ENCODE results near the gene NOVA1.

NOVA1 gene

DNA sequence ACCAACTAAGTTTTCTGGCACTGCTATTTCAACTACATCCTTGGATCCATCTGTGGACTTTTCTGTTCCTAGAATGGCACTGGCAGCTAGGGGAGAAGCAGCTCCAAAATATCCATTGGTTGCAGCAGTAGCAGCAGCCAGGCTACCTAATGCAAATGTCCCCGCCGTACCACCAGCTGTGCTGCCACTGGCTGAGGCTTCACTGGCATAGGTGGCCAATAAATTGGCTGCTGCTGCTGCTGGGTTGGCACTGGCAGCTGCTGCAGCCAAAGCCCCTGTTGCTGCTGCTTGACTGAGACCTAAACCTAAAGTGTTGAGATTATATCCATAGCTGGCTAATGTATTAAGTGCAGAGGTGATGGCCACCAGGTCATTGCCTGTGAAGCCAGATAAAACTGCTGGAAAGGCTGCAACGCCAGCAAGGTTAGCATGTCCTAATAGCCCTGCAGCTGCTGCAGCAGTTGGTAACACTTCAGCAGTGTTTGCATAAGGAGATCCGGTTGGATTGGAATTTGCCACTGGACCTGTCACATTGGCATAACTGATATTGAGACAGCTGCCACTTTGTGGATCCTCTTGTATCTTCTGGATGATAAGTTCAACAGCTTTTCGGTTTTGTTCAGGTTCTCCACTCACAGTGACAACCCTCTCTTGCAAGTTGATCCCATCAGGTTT, 149.5 kb downstream of the NOVA1 start:
- Mint-ChIP-seq H3K27ac (no peak overlapping the region), H3K36me3 (no peaks in the 10 kb centered on the region), H3K27me3 (no peaks in the 10 kb centered on the region), H3K9me3 (peaks cover 14% of the 10 kb centered on the region), H3K4me1 (no peaks in the 10 kb centered on the region), H3K4me3 (no peak overlapping the region)
- no peak for DNase-seq
- CTCF ChIA-PET = no interaction called here

DNA sequence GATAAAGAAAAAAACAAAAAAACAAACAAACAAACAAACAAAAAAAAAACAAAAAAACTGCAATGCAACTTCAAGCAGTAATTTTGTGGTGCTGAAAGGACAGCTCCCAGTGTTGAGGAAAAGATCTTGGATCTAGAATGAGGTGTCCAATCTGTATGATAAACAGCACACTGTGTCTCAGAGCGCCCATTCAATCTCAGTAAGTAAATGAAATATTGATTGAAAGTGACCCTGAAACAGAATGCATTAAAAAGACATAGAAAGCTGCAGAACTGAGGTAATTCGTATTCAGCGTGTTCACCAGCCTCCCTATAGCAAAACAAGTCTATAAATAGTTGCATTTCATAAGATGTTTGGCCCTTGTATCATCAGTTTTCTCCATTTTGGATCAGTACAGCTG, 153.0 kb downstream of the NOVA1 start:
- Mint-ChIP-seq H3K27me3 (no peaks in the 10 kb centered on the region), H3K9me3 (peaks cover 14% of the 10 kb centered on the region), H3K36me3 (no peaks in the 10 kb centered on the region), H3K4me1 (no peaks in the 10 kb centered on the region), H3K4me3 (no peak overlapping the region), H3K27ac (no peak overlapping the region)
- CTCF ChIA-PET = no interaction called here
- no peak for DNase-seq

DNA sequence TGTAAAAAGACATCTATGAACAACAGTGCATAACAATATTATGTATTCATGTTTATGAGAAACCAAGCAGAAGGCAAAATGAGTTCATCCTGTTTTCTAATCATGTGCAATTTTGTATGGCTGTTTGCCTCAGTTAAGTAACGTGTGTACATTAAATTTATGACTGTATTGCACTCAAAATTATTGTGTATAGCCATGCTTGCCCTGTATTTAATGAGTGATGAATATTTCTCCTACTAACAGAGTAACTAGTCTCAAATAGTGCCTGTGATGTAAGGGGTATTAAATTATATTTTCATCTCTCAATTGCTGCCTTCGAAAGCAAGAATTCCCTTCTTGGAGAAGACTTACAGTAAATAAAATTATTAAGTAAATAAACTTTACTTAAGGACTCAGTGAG, 154.2 kb downstream of the NOVA1 start:
- Mint-ChIP-seq H3K36me3 (no peaks in the 10 kb centered on the region), H3K27me3 (no peaks in the 10 kb centered on the region), H3K4me1 (no peaks in the 10 kb centered on the region), H3K27ac (no peak overlapping the region), H3K9me3 (peaks cover 14% of the 10 kb centered on the region), H3K4me3 (no peak overlapping the region)
- no peak for DNase-seq
- CTCF ChIA-PET = no interaction called here

DNA sequence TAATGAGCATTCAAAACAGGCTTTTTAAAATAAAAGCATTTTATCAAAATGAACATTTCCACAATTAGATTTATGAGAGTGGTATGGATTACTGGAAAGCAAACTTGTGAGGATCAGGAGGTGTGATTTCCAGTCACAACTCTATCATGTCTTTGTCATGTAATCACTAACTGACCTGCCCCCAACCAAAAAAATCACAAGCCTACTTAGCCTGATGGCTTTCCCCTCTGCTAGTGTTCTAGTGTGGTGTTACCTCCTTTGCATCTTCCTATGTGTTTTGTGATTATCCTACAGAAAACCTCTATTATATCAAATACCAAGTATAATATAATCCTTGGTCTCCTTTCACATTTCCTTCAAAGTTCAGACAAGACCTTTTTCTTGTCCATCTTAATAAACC, 168.6 kb downstream of the NOVA1 start:
- Mint-ChIP-seq H3K36me3 (no peaks in the 10 kb centered on the region), H3K27me3 (no peaks in the 10 kb centered on the region), H3K4me1 (no peaks in the 10 kb centered on the region), H3K4me3 (no peak overlapping the region), H3K9me3 (peaks cover 12% of the 10 kb centered on the region), H3K27ac (no peak overlapping the region)
- CTCF ChIA-PET = no interaction called here
- no peak for DNase-seq

DNA sequence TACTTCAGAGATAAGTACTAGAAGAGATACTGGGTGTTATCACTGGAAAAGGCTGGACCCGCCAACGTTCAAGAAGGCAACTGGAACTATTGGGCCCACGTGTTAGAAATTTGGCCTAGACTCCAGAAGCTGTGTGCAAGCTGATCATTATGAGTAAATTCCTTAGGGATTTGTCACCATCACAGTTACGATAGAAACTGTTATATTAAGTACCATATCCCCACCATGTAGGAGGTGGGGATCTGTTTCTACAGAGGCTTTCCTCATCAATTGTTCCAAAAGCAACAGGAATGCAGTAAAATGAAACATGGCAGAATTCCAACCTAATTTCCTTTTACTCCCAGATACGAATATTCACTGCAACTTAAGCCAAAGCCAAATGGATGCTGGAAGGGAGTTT, 170.7 kb downstream of the NOVA1 start:
- no peaks in the 10 kb centered on the region for H3K36me3 Mint-ChIP-seq
- no peak overlapping the region for H3K27ac Mint-ChIP-seq
- H3K9me3 Mint-ChIP-seq = peaks cover 15% of the 10 kb centered on the region
- no peak for DNase-seq
- no peak overlapping the region for H3K4me3 Mint-ChIP-seq
- no peaks in the 10 kb centered on the region for H3K27me3 Mint-ChIP-seq
- CTCF ChIA-PET = no interaction called here
- no peaks in the 10 kb centered on the region for H3K4me1 Mint-ChIP-seq

DNA sequence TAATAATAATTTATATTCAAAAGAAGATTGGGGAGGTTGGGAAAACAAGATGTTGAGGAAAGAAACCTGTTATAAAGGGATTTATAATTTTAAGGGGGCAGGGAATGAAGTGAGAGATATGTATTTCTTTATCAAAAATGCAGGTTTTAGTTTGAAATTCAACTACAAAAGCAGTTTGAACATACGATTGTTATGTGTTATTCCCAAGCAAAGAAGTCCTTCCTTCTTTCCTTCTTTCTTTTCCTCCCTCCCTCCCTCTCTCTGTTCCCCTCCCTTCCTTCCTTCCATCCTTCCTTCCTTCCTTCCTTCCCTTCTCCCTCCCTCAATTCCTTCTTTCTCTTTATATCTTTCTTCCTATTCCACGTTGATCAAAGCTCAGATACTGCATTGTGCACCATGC, 173.3 kb downstream of the NOVA1 start:
- Mint-ChIP-seq H3K9me3 (peaks cover 17% of the 10 kb centered on the region), H3K27me3 (no peaks in the 10 kb centered on the region), H3K4me1 (no peaks in the 10 kb centered on the region), H3K27ac (no peak overlapping the region), H3K4me3 (no peak overlapping the region), H3K36me3 (no peaks in the 10 kb centered on the region)
- CTCF ChIA-PET = no interaction called here
- DNase-seq = no peak

DNA sequence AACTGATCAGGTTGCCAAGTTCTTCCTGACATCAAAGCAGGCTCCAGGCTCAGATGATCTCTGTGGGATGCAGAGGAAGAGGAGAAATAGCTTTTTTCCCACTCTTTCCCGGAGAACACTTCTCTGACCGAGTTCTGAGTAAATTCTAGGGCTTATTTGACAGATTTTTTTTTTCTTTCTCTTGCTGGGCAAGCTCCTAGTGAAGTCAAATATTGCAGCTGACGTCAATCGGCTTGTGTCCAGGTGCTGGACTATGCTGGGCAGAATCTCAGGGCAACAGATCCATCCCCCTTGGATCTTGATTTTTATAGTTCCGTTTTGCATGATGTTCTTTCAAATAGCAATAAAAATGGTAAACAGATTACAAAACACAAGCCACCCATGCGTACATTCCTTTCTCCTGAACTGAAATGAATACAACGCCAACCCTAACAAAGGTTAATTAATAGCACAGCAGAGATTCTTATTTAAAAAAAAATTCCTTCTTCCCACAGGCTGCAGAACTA, 182.2 kb downstream of the NOVA1 start:
- H3K36me3 Mint-ChIP-seq = no peaks in the 10 kb centered on the region
- no peak overlapping the region for H3K4me3 Mint-ChIP-seq
- H3K27me3 Mint-ChIP-seq = no peaks in the 10 kb centered on the region
- CTCF ChIA-PET = no interaction called here
- no peak for DNase-seq
- no peak overlapping the region for H3K27ac Mint-ChIP-seq
- peaks cover 19% of the 10 kb centered on the region for H3K9me3 Mint-ChIP-seq
- no peaks in the 10 kb centered on the region for H3K4me1 Mint-ChIP-seq

DNA sequence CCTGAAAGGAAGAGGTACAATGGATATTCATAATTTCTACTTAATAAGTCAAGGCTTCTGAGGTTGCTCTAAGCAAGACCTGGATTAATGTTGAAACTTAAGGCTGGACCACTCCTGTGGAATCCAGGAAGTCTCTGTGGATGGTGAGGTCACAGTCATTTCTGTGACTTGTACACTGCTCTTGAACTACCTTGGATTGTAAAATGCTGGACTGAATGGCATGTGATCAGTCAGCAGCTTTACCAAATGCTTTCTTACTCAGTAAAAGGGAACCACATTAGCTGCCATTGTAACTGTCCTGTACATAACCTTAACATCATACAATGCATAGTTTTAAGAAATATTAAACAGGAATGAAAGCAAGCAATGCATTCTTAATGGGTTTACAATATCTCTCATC, 182.9 kb downstream of the NOVA1 start:
- Mint-ChIP-seq H3K27me3 (no peaks in the 10 kb centered on the region), H3K27ac (no peak overlapping the region), H3K4me1 (no peaks in the 10 kb centered on the region), H3K4me3 (no peak overlapping the region), H3K9me3 (peaks cover 16% of the 10 kb centered on the region), H3K36me3 (no peaks in the 10 kb centered on the region)
- no peak for DNase-seq
- CTCF ChIA-PET = no interaction called here

DNA sequence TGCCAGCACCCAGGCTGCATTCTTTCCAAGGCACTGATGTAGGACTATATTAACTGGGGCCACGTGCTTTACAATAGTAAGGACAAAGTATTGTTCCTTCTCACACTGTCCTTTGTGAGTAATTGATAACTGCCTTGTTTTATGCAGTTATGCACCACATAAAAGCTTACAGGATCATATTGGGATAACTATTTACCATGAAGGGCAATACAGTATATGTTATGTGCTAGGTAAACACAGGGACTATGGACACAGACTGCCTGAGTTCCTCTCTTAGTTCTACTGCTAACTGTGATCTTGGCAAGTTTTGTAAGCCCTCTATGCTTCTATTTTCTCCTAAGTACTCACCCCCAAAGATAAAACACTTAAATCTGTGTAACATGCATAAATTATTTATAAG, 183.7 kb downstream of the NOVA1 start:
- H3K27ac Mint-ChIP-seq = no peak overlapping the region
- no peaks in the 10 kb centered on the region for H3K4me1 Mint-ChIP-seq
- H3K36me3 Mint-ChIP-seq = no peaks in the 10 kb centered on the region
- H3K27me3 Mint-ChIP-seq = no peaks in the 10 kb centered on the region
- no peak for DNase-seq
- CTCF ChIA-PET = no interaction called here
- H3K4me3 Mint-ChIP-seq = no peak overlapping the region
- peaks cover 16% of the 10 kb centered on the region for H3K9me3 Mint-ChIP-seq

DNA sequence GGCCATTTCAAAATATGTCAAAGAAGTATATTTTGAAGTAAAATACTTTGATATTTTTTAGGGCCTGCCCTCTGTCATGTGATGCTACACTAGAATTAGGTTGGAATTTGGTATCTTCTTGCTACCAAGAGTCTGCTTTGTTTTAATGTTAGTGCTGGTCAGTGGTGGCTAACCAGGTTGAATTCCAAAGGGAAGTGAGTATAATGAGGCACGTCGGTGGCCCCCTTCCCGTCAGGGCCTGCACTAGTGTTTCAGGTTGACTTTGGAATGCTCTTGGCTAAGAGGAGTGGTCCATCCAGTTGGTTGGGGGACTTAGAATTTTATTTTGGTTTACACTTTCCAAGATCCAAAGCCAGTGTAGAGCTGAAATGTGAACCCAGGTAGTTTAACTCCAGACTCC, 185.4 kb downstream of the NOVA1 start:
- CTCF ChIA-PET = no interaction called here

DNA sequence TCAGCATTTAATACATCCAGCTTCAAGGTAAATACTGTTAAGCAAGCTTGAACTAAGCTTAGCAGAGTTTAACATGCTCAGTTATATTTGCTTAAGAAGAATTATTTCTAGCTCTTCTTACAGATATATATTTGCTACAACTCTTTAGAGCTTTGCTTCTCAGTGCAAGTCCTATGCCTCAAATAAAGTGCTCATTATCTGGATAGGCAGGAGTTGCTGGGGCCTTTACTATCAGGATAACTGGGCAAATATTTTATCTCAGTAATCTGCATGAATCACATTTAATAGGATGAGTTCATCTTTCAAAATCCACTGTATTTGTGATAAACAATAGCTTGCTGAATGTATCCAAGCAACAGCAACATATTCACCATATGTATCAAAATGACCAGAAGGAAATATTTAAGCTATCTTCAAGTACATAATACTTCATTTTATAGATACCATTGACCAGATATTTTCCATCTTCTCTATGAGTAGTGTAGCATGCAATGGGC, 187.6 kb downstream of the NOVA1 start:
- no peaks in the 10 kb centered on the region for H3K36me3 Mint-ChIP-seq
- H3K4me3 Mint-ChIP-seq = no peak overlapping the region
- no peak overlapping the region for H3K27ac Mint-ChIP-seq
- peaks cover 9% of the 10 kb centered on the region for H3K9me3 Mint-ChIP-seq
- CTCF ChIA-PET = no interaction called here
- no peaks in the 10 kb centered on the region for H3K27me3 Mint-ChIP-seq
- H3K4me1 Mint-ChIP-seq = no peaks in the 10 kb centered on the region
- no peak for DNase-seq

More for the DNA sequence above, 185.4 kb downstream of the NOVA1 start:
- DNase-seq = no peak
- Mint-ChIP-seq H3K36me3 (no peaks in the 10 kb centered on the region), H3K27me3 (no peaks in the 10 kb centered on the region), H3K9me3 (peaks cover 14% of the 10 kb centered on the region), H3K4me1 (no peaks in the 10 kb centered on the region), H3K27ac (no peak overlapping the region), H3K4me3 (no peak overlapping the region)

DNA sequence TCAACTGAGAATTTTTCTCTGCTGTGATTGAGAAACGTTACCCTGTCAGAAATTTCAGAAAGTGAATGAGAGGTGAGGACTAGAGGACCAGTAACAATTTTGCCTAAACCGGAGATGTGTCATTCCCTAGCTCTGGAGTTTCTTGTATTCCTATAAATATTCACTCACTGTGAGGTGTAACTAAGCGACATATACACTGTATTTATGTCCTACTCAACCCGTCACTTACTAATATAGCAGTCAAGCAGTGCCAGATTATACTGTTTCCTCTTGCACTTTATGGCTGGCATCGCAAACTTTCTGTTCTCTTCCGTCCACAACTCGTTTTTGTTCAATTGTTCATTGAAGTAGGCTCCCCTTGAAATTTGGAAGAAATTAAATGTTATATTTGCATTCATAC, 192.9 kb downstream of the NOVA1 start:
- Mint-ChIP-seq H3K4me1 (no peaks in the 10 kb centered on the region), H3K4me3 (no peak overlapping the region), H3K27ac (no peak overlapping the region), H3K36me3 (no peaks in the 10 kb centered on the region), H3K9me3 (peaks cover 3% of the 10 kb centered on the region), H3K27me3 (no peaks in the 10 kb centered on the region)
- DNase-seq = no peak
- CTCF ChIA-PET = no interaction called here

DNA sequence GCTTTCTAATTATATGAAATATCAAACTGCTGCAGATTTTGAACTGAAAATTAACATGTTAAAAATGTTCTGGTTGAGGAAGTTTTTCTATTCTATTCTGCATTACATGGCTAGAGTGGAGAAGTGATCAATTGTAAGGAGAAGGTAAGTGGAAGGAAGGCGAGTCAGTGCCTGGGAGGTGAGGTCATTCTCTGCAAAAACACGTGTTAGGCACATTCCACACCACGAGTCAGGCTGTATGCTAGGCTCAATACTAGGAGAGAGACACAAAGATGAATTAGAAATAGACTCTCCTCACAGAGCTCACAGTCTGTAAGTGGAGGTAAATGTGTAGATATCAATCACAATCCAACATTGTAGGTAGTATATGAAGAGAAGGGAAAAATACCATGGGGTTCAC, 194.1 kb downstream of the NOVA1 start:
- no peak overlapping the region for H3K4me3 Mint-ChIP-seq
- H3K36me3 Mint-ChIP-seq = no peaks in the 10 kb centered on the region
- H3K27ac Mint-ChIP-seq = no peak overlapping the region
- no peaks in the 10 kb centered on the region for H3K4me1 Mint-ChIP-seq
- CTCF ChIA-PET = no interaction called here
- DNase-seq = no peak
- H3K9me3 Mint-ChIP-seq = peaks cover 6% of the 10 kb centered on the region
- no peaks in the 10 kb centered on the region for H3K27me3 Mint-ChIP-seq

DNA sequence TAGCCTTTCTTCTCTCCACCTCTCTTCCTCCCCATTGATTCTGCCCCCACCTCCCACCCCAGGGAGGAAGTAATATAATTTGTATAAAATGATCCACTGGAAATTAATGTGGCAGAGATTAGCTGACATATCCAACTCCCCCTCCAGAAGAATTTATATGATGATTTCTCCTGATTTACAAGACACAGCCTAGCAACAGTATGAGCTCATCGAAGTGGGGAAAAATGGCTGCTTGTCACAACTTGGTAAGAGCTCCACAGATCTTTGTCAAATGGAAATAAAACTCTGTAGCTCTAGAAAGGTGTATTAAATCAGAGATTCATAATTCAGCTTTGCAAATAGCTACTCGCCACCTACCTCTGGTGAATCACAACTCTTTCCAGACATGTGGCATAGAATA, 195.7 kb downstream of the NOVA1 start:
- H3K27ac Mint-ChIP-seq = no peak overlapping the region
- H3K36me3 Mint-ChIP-seq = no peaks in the 10 kb centered on the region
- CTCF ChIA-PET = no interaction called here
- DNase-seq = no peak
- peaks cover 6% of the 10 kb centered on the region for H3K9me3 Mint-ChIP-seq
- no peak overlapping the region for H3K4me3 Mint-ChIP-seq
- H3K27me3 Mint-ChIP-seq = no peaks in the 10 kb centered on the region
- H3K4me1 Mint-ChIP-seq = no peaks in the 10 kb centered on the region

DNA sequence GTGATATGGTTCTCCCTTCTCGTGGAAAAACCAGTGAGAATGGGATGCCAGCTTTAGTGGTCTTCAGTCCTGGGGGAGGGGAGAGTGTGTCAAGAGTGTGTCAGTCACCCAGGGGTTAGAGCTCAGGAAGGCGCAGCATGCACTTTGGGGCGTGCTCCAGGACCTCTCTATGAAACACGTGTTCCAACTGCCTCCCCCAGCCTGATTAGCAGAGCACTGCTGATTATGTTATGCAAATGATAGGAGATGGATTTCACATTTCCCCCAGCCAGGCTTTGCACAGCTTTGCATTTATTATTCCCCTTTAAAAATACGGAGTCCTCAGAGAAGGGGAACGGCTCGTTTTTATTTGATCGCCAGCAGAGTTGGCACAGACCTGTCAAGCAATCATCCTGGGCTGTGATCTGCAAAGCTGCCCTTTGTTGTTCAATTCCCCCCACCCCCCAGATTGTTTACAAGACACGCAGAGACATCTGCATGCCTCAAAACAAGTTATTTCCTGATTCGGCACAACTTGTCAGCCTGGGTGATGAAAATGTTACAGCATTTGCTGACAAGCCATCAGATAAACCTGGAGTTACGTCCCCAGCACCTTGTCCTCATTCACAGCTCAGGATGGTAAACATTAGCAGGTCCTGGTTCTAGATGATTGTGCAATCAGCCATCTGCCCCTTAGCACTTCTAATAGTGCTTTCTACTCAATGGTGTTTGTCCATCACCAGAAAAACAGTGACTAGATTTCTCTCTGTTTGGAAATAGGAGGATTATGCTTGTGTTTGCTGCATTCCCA, 196.5 kb downstream of the NOVA1 start:
- DNase-seq = no peak
- H3K9me3 Mint-ChIP-seq = peaks cover 6% of the 10 kb centered on the region
- CTCF ChIA-PET = no interaction called here
- H3K27me3 Mint-ChIP-seq = no peaks in the 10 kb centered on the region
- H3K36me3 Mint-ChIP-seq = no peaks in the 10 kb centered on the region
- no peaks in the 10 kb centered on the region for H3K4me1 Mint-ChIP-seq
- H3K4me3 Mint-ChIP-seq = no peak overlapping the region
- no peak overlapping the region for H3K27ac Mint-ChIP-seq
